Activated T-cell treated with anti-CD3 and anti-CD28 coated beads for 4 hours (primary cell): ENCODE measurements around the gene TNPO1.
"Not testable (repeated sequence)": the region's sequence is repeated elsewhere in the genome, so short reads cannot be mapped to it uniquely, and the experiment has no call there.

Experiments used
- DNase-seq: peaks from one replicate; pipeline ENCODE4 v3.0.0-alpha.2; 2020

TNPO1 gene

GRCh38 chr5:72855821-72856220 is 39.4 kb downstream of the TNPO1 start:
- DNase-seq = no peak

- no peak for DNase-seq
These were observed 40.9 kb downstream of the TNPO1 start for GRCh38 chr5:72857396-72857795.

GRCh38 chr5:72859127-72859526 is 42.7 kb downstream of the TNPO1 start:
- DNase-seq = no peak

- DNase-seq = no peak
These were observed 44.0 kb downstream of the TNPO1 start for GRCh38 chr5:72860499-72860898.

GRCh38 chr5:72871366-72872024 is 55.0 kb downstream of the TNPO1 start:
- no peak for DNase-seq

- no peak for DNase-seq
These were observed 62.4 kb downstream of the TNPO1 start for GRCh38 chr5:72878854-72879253.

GRCh38 chr5:72882989-72883388 is 66.5 kb downstream of the TNPO1 start:
- DNase-seq = no peak

- no peak for DNase-seq
These were observed 67.4 kb downstream of the TNPO1 start for GRCh38 chr5:72883850-72884249.

- DNase-seq = no peak
These were observed 68.4 kb downstream of the TNPO1 start for GRCh38 chr5:72884892-72885291.

- DNase-seq = no peak
These were observed 69.4 kb downstream of the TNPO1 start for GRCh38 chr5:72885824-72886223.

GRCh38 chr5:72888595-72888994 is 72.1 kb downstream of the TNPO1 start:
- DNase-seq = no peak

GRCh38 chr5:72889324-72889723 is 72.9 kb downstream of the TNPO1 start:
- DNase-seq = no peak

GRCh38 chr5:72892846-72893245 is 76.4 kb downstream of the TNPO1 start:
- no peak for DNase-seq

- DNase-seq = no peak
These were observed 79.3 kb downstream of the TNPO1 start for GRCh38 chr5:72895758-72896157.

- DNase-seq = no peak
These were observed 90.3 kb downstream of the TNPO1 start for GRCh38 chr5:72906806-72907205.

- no peak for DNase-seq
These were observed 92.2 kb downstream of the TNPO1 start for GRCh38 chr5:72908664-72909063.

GRCh38 chr5:72917371-72917776 is 100.9 kb downstream of the TNPO1 start:
- DNase-seq = no peak

GRCh38 chr5:72920690-72921502 is 104.4 kb downstream of the TNPO1 start:
- no peak for DNase-seq

- DNase-seq = no peak
These were observed 105.4 kb downstream of the TNPO1 start for GRCh38 chr5:72921886-72922285.

GRCh38 chr5:72922422-72922821 is 106.0 kb downstream of the TNPO1 start:
- DNase-seq = no peak

GRCh38 chr5:72925336-72926010 is 109.0 kb downstream of the TNPO1 start:
- DNase-seq = no peak

- not testable (repeated sequence) for DNase-seq
These were observed 116.2 kb downstream of the TNPO1 start for GRCh38 chr5:72932686-72933085.

- DNase-seq = not testable (repeated sequence)
These were observed 118.7 kb downstream of the TNPO1 start for GRCh38 chr5:72934953-72935725.
